SK-N-SH treated with all-trans-retinoic acid at 6 μM for 48 hours (cell line): ENCODE measurements around the gene DTNB.

Experiments
- ATAC-seq: fragments of 200-7000 bp; cut with Tn5 transposase; 3 replicates; pipeline ENCODE4 v1.9.1; 2020; ENCODE audit warnings: mild to moderate bottlenecking, moderate library complexity
- ARNTL ChIP-seq: fragments of 450-650 bp; formaldehyde crosslinking; IDR thresholded peaks from 2 replicates; pipeline ENCODE4 v1.5.0; 2020; ENCODE audit warnings: low read depth, mild to moderate bottlenecking, moderate library complexity, borderline replicate concordance
- BACH2 ChIP-seq: fragments of 250-450 bp; sonication (Bioruptor Pico); IDR thresholded peaks from 2 replicates; pipeline ENCODE4 v1.9.0; 2021; ENCODE audit warnings: mild to moderate bottlenecking, borderline replicate concordance
- CSDC2 ChIP-seq: fragments of 250-450 bp; sonication (Bioruptor Pico); IDR thresholded peaks from 2 replicates; pipeline ENCODE4 v1.5.0; 2020; ENCODE audit warnings: mild to moderate bottlenecking, moderate library complexity
- ESRRG ChIP-seq: fragments of 250-450 bp; sonication (Bioruptor Pico); IDR thresholded peaks from 2 replicates; pipeline ENCODE4 v1.6.1; 2021; ENCODE audit warnings: mild to moderate bottlenecking
- GLIS3 ChIP-seq: fragments of 250-450 bp; sonication (Bioruptor Pico); IDR thresholded peaks from 2 replicates; pipeline ENCODE4 v1.5.0; 2020; ENCODE audit warnings: mild to moderate bottlenecking, moderate library complexity
- ISL1 ChIP-seq: fragments of 250-450 bp; sonication (Bioruptor Pico); IDR thresholded peaks from 2 replicates; pipeline ENCODE4 v2.1.2; 2022; ENCODE audit warnings: mild to moderate bottlenecking, moderate library complexity
- OSR1 ChIP-seq: fragments of 250-450 bp; sonication (Bioruptor Pico); IDR thresholded peaks from 2 replicates; pipeline ENCODE4 v1.8.0; 2022; ENCODE audit warnings: moderate library complexity, mild to moderate bottlenecking, inconsistent platforms
- PPARA ChIP-seq: fragments of 250-450 bp; sonication (Bioruptor Pico); IDR thresholded peaks from 2 replicates; pipeline ENCODE4 v1.5.0; 2020; ENCODE audit warnings: mild to moderate bottlenecking, borderline replicate concordance
- RARB ChIP-seq: fragments of 250-450 bp; sonication (Bioruptor Pico); IDR thresholded peaks from 2 replicates; pipeline ENCODE4 v1.8.0; 2021; ENCODE audit warnings: mild to moderate bottlenecking, moderate library complexity
- SNAI2 ChIP-seq: fragments of 250-450 bp; sonication (Bioruptor Pico); IDR thresholded peaks from 2 replicates; pipeline ENCODE4 v1.5.0; 2020; ENCODE audit warnings: mild to moderate bottlenecking, moderate library complexity
- TCF4 ChIP-seq: fragments of 250-450 bp; sonication (Bioruptor Pico); IDR thresholded peaks from 2 replicates; pipeline ENCODE4 v1.8.0; 2021; ENCODE audit warnings: mild to moderate bottlenecking, moderate library complexity, borderline replicate concordance
- TOX ChIP-seq: fragments of 250-450 bp; sonication (Bioruptor Pico); IDR thresholded peaks from 2 replicates; pipeline ENCODE4 v1.8.0; 2021; ENCODE audit warnings: mild to moderate bottlenecking, moderate library complexity, borderline replicate concordance
- ZC3H10 ChIP-seq: fragments of 250-450 bp; sonication (Bioruptor Pico); IDR thresholded peaks from 2 replicates; pipeline ENCODE4 v1.5.1; 2021; ENCODE audit warnings: mild to moderate bottlenecking, moderate library complexity
- ZFP3 ChIP-seq: fragments of 250-450 bp; sonication (Bioruptor Pico); IDR thresholded peaks from 2 replicates; pipeline ENCODE4 v1.5.0; 2020; ENCODE audit warnings: mild to moderate bottlenecking, moderate library complexity
- ZFP30 ChIP-seq: fragments of 450-650 bp; formaldehyde crosslinking; IDR thresholded peaks from 2 replicates; pipeline ENCODE4 v1.5.0; 2022; ENCODE audit warnings: mild to moderate bottlenecking, moderate library complexity
- ZNF565 ChIP-seq: fragments of 450-650 bp; formaldehyde crosslinking; conservative IDR thresholded peaks from 2 replicates; pipeline ENCODE4 v1.5.0; 2020; ENCODE audit warnings: low read depth, mild to moderate bottlenecking, moderate library complexity
- TF ChIP-seq, protein P1 (sequence below): fragments of 250-450 bp; sonication (Bioruptor Pico); IDR thresholded peaks from 2 replicates; pipeline ENCODE4 v1.8.0; 2020; ENCODE audit warnings: mild to moderate bottlenecking, moderate library complexity, borderline replicate concordance
- TF ChIP-seq, protein P2 (sequence below): fragments of 250-450 bp; sonication (Bioruptor Pico); IDR thresholded peaks from 2 replicates; pipeline ENCODE4 v1.8.0; 2021; ENCODE audit warnings: low read depth, mild to moderate bottlenecking, moderate library complexity, borderline replicate concordance
- TF ChIP-seq, protein P3 (sequence below): fragments of 250-450 bp; sonication (Bioruptor Pico); IDR thresholded peaks from 2 replicates; pipeline ENCODE4 v1.5.0; 2020; ENCODE audit warnings: mild to moderate bottlenecking, moderate library complexity
- TF ChIP-seq, protein P4 (sequence below): fragments of 250-450 bp; sonication (Bioruptor Pico); IDR thresholded peaks from 2 replicates; pipeline ENCODE4 v1.5.1; 2021; ENCODE audit warnings: mild to moderate bottlenecking, moderate library complexity

The DTNB gene

DNA sequence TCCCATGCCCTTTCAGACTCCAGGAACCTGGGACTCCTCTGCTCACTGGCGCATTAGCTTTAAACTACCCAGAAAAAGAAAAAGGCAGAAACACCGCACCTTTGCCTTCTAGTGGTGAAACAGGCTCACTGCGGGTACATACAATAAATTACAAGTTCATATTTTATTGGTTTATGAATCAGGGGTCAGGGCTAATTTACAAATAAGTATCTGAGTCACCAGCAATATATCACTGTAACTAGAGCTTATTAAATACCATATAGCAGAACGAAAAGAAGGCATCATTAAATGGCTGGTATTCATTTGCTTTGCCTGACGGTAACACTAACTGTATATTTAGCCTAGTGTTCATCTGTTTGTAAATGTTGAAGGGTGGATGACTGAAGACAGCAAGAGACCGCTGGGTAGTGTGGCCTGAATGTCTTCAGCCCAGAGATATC is 26.9 kb upstream of the DTNB start:
- ATAC-seq = peak; percentile 80
- 0 out of 2 replicates have a peak, but pooled peaks have one; percentile 7 for TF ChIP-seq ISL1 (CRISPR knock-in tag)
- TF ChIP-seq RARB (CRISPR knock-in tag) = no peak
- TF ChIP-seq, protein P1, sequence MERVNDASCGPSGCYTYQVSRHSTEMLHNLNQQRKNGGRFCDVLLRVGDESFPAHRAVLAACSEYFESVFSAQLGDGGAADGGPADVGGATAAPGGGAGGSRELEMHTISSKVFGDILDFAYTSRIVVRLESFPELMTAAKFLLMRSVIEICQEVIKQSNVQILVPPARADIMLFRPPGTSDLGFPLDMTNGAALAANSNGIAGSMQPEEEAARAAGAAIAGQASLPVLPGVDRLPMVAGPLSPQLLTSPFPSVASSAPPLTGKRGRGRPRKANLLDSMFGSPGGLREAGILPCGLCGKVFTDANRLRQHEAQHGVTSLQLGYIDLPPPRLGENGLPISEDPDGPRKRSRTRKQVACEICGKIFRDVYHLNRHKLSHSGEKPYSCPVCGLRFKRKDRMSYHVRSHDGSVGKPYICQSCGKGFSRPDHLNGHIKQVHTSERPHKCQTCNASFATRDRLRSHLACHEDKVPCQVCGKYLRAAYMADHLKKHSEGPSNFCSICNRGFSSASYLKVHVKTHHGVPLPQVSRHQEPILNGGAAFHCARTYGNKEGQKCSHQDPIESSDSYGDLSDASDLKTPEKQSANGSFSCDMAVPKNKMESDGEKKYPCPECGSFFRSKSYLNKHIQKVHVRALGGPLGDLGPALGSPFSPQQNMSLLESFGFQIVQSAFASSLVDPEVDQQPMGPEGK (CRISPR knock-in tag) = no peak

DNA sequence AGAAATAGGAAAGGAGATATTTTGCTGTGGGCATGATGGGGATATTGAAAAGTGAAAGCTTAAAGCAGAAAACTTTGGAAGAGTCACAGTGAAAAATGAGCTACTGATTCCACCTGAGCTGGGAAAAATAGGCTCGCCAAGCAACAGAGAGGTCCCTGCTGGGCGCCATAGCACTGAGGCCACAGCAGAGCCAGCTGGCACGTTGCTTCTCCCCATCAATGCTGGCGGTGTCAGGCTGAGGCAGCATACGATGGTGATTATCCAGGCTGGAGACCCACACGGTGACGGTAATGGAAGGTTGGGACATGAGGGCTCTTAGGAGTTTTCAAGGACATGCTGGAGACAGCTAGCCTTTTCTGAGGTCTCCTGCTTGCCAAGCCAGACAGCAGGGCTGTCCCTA is 25.8 kb upstream of the DTNB start:
- no peak for ATAC-seq

DNA sequence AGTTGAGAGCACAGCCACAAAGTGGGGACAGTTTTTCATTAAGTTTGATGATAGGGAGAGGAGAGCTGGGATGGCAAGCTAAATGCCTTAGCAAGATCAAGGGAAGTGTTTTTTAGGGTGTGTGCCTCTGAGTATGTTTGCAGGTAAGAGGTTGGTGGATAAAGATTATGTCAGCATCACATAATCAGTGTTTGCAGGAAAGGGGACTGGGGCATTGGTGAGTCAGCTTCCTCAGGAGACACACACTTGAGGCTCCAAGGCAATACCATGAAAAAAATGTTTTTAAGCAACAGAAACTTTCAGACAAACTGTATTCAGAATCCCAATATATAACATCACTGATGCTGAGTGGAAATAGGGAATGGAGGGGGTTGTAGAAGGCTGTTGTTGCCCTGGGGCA is 25.4 kb upstream of the DTNB start:
- TF ChIP-seq CSDC2 (CRISPR knock-in tag) (no peak), TCF4 (CRISPR knock-in tag) (no peak), ARNTL (no peak), ESRRG (CRISPR knock-in tag) (no peak), TOX (CRISPR knock-in tag) (no peak), PPARA (CRISPR knock-in tag) (no peak), ZC3H10 (CRISPR knock-in tag) (no peak), ZFP30 (CRISPR knock-in tag) (no peak)
- TF ChIP-seq, protein P1 (CRISPR knock-in tag) = no peak
- TF ChIP-seq, protein P2, sequence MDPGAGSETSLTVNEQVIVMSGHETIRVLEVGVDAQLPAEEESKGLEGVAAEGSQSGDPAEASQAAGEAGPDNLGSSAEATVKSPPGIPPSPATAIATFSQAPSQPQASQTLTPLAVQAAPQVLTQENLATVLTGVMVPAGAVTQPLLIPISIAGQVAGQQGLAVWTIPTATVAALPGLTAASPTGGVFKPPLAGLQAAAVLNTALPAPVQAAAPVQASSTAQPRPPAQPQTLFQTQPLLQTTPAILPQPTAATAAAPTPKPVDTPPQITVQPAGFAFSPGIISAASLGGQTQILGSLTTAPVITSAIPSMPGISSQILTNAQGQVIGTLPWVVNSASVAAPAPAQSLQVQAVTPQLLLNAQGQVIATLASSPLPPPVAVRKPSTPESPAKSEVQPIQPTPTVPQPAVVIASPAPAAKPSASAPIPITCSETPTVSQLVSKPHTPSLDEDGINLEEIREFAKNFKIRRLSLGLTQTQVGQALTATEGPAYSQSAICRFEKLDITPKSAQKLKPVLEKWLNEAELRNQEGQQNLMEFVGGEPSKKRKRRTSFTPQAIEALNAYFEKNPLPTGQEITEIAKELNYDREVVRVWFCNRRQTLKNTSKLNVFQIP (CRISPR knock-in tag) = no peak
- ATAC-seq = peak; percentile 20; the same call in 2 of the 3 replicates

More for the DNA sequence above, 25.8 kb upstream of the DTNB start:
- TF ChIP-seq OSR1 (CRISPR knock-in tag) (no peak), SNAI2 (CRISPR knock-in tag) (no peak), CSDC2 (CRISPR knock-in tag) (no peak), BACH2 (CRISPR knock-in tag) (no peak), ZC3H10 (CRISPR knock-in tag) (no peak), ZFP3 (CRISPR knock-in tag) (no peak)
- TF ChIP-seq, protein P1 (CRISPR knock-in tag) = no peak

DNA sequence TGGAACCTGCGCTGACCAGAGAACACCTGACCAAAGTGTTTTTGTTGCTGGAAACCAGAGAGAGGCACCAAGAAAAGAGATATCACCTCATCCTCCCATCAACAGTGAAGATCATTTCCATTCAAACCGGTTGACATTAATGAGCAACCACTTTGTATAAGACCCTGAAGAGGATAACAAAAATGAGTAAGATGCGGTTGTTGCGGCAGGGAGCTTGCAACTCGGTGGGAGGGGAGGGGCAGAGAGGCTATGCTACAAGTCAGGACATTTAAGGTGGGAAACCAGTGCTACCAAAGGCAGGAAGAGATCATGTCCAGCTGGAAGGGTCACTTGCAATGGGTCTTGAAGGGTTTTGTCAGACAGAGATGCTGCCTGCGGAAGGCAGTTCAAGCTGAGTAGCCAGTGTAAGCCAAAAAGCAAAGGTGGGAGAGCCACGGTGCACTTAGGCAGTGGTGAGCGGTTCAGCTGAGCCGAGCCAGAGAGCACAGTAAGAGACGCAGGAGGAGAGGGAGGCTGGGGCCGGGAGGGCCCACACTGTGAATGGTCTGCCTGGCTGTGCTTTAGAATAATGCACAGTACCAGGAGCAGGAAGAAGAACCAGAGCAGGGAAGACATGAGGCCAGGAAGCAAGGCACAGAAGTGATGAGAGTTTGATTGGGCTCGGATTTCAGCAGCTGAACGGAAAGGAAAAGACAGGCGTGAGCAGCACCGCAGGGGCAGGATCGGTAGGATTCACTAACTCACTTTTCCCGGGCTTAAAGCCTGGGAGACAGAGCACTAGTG is 24.4 kb upstream of the DTNB start:
- no peak for ATAC-seq
- no peak for TF ChIP-seq PPARA (CRISPR knock-in tag)
- no peak for TF ChIP-seq RARB (CRISPR knock-in tag)
- TF ChIP-seq SNAI2 (CRISPR knock-in tag) = no peak
- no peak for TF ChIP-seq ARNTL
- no peak for TF ChIP-seq ZC3H10 (CRISPR knock-in tag)
- no peak for TF ChIP-seq ZFP30 (CRISPR knock-in tag)
- no peak for TF ChIP-seq ZFP3 (CRISPR knock-in tag)
- no peak for TF ChIP-seq TOX (CRISPR knock-in tag)
- no peak for TF ChIP-seq CSDC2 (CRISPR knock-in tag)
- no peak for TF ChIP-seq ZNF565
- TF ChIP-seq, protein P2 (CRISPR knock-in tag) = no peak
- no peak for TF ChIP-seq ESRRG (CRISPR knock-in tag)
- TF ChIP-seq, protein P3, sequence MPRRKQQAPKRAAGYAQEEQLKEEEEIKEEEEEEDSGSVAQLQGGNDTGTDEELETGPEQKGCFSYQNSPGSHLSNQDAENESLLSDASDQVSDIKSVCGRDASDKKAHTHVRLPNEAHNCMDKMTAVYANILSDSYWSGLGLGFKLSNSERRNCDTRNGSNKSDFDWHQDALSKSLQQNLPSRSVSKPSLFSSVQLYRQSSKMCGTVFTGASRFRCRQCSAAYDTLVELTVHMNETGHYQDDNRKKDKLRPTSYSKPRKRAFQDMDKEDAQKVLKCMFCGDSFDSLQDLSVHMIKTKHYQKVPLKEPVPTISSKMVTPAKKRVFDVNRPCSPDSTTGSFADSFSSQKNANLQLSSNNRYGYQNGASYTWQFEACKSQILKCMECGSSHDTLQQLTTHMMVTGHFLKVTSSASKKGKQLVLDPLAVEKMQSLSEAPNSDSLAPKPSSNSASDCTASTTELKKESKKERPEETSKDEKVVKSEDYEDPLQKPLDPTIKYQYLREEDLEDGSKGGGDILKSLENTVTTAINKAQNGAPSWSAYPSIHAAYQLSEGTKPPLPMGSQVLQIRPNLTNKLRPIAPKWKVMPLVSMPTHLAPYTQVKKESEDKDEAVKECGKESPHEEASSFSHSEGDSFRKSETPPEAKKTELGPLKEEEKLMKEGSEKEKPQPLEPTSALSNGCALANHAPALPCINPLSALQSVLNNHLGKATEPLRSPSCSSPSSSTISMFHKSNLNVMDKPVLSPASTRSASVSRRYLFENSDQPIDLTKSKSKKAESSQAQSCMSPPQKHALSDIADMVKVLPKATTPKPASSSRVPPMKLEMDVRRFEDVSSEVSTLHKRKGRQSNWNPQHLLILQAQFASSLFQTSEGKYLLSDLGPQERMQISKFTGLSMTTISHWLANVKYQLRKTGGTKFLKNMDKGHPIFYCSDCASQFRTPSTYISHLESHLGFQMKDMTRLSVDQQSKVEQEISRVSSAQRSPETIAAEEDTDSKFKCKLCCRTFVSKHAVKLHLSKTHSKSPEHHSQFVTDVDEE (CRISPR knock-in tag) = no peak
- TF ChIP-seq GLIS3 (CRISPR knock-in tag) = no peak
- TF ChIP-seq, protein P4, sequence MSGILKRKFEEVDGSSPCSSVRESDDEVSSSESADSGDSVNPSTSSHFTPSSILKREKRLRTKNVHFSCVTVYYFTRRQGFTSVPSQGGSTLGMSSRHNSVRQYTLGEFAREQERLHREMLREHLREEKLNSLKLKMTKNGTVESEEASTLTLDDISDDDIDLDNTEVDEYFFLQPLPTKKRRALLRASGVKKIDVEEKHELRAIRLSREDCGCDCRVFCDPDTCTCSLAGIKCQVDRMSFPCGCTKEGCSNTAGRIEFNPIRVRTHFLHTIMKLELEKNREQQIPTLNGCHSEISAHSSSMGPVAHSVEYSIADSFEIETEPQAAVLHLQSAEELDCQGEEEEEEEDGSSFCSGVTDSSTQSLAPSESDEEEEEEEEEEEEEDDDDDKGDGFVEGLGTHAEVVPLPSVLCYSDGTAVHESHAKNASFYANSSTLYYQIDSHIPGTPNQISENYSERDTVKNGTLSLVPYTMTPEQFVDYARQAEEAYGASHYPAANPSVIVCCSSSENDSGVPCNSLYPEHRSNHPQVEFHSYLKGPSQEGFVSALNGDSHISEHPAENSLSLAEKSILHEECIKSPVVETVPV (CRISPR knock-in tag) = no peak
- no peak for TF ChIP-seq OSR1 (CRISPR knock-in tag)
